ENCODE data around the gene SLC22A13. TPM values are rescaled to one million over a fixed set of nuclear protein-coding genes. Genes with fewer than 3 reads are reported as not detected.
"Not testable (repeated sequence)": the region's sequence is repeated elsewhere in the genome, so short reads cannot be mapped to it uniquely, and the experiment has no call there.

SLC22A13 gene, protein sequence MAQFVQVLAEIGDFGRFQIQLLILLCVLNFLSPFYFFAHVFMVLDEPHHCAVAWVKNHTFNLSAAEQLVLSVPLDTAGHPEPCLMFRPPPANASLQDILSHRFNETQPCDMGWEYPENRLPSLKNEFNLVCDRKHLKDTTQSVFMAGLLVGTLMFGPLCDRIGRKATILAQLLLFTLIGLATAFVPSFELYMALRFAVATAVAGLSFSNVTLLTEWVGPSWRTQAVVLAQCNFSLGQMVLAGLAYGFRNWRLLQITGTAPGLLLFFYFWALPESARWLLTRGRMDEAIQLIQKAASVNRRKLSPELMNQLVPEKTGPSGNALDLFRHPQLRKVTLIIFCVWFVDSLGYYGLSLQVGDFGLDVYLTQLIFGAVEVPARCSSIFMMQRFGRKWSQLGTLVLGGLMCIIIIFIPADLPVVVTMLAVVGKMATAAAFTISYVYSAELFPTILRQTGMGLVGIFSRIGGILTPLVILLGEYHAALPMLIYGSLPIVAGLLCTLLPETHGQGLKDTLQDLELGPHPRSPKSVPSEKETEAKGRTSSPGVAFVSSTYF
- 0.71 and 0.78 TPM in 2 replicates for total RNA-seq

GRCh38 chr3:38265604-38266307, at the start of gene SLC22A13:
TSS of gene SLC22A13 (plus strand) at chr3:38265812. CDS start at chr3:38265861, 49 bp downstream.
- intact Hi-C loops (cut with micrococcal nuclease), result no loop called here

DNA sequence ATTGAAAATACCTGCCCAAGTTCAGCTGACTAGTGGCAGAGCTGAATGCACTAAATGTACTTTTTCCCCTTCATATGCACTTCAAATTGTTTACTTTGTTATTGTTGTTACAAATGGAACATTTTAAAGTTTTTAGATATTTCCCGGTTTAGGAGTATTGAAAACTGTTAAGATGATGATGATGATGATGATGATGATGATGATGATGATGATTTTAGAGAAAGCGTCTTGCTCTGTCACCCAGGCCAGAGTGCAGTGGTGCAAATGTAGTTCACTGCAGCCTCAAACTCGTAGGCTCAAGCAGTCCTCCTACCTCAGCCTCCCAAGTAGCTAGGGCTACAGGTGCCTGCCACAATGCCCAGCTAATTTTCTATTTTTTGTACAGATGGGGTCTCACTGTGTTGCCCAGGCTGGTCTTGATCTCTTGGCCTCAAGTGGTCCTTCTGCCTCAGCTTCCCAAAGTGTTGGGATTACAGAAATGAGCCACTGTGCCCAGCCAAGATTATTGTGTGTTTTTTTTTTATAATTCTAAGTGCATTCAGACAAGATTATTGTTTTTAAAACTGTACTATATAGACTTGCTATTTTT, 45.9 kb upstream of the SLC22A13 start:
- intact Hi-C loops (cut with micrococcal nuclease), result no loop called here

GRCh38 chr3:38221005-38221404, 44.6 kb upstream of the SLC22A13 start:
- intact Hi-C loops (cut with micrococcal nuclease), result no loop called here

GRCh38 chr3:38222032-38222634, 43.5 kb upstream of the SLC22A13 start:
- intact Hi-C loops (cut with micrococcal nuclease), result no loop called here

- intact Hi-C loops (cut with micrococcal nuclease), result no loop called here
These were observed 41.3 kb upstream of the SLC22A13 start for GRCh38 chr3:38224357-38224756.

DNA sequence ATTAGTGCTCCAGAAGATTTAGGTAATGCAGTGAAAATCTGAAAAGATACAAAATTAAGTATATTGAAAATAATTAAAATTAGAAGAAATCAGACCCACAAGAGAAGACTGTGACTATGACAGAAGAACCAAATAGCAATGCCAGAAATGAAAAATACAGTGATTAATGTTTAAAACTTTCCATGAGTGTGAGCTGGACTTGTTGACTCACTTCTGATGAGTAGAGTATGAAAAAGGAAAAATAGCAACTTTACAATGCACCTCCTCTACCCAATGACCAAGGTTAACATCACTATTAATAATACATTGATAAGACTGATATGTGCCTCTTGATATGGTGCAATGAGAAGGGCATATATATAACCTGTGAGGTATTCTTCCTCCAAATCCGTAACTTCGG, 39.3 kb upstream of the SLC22A13 start:
- intact Hi-C loops (cut with micrococcal nuclease), result no loop called here

- intact Hi-C loops (cut with micrococcal nuclease), result no loop called here
These were observed 37.6 kb upstream of the SLC22A13 start for GRCh38 chr3:38227989-38228388.

DNA sequence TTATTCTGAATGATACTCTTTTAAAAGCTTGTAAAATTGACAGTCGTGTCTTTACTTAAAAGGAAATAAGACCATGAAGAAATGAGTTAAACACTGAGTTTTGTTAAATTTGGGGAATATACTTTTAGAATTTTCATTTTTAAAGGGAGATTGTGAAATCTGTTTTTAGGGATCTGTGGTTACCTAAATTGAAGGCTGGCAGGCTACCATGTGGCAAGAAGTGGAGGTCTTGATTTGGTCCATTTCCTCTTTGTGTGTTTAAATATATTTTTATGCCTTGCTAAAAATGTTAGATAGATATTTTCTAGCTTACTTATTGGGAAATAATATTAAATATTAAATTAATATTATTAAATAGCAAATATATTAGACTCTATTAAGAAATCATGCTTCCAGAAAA, 36.6 kb upstream of the SLC22A13 start:
- intact Hi-C loops (cut with micrococcal nuclease), result no loop called here

DNA sequence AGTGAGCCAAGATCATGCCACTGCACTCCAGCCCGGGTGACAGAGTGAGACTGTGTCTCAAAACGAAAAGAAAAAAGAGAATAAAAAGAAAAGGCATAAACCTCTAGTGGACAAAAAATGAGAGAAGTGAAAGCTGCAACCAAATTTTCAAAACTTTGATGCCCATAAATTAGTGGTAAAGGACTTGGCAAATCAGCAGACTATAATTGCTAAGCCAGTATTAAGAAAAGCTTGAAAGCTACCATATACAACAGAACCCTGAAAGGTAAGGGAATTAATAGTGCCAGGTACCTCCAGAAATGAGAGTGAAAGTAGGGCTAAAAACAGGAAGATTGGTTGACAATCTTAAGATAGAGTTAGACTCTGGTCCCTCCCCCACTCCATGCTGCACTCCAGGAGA, 32.9 kb upstream of the SLC22A13 start:
- intact Hi-C loops (cut with micrococcal nuclease), result no loop called here

- intact Hi-C loops (cut with micrococcal nuclease), result no loop called here
These were observed 30.1 kb upstream of the SLC22A13 start for GRCh38 chr3:38235466-38235865.

GRCh38 chr3:38238416-38239008, 27.1 kb upstream of the SLC22A13 start:
- intact Hi-C loops (cut with micrococcal nuclease), result no loop called here

- intact Hi-C loops (cut with micrococcal nuclease), result not testable (repeated sequence)
These were observed 22.8 kb upstream of the SLC22A13 start for GRCh38 chr3:38242812-38243211.

- intact Hi-C loops (cut with micrococcal nuclease), result no loop called here
These were observed 19.7 kb upstream of the SLC22A13 start for GRCh38 chr3:38245930-38246329.

- intact Hi-C loops (cut with micrococcal nuclease), result no loop called here
These were observed 18.1 kb upstream of the SLC22A13 start for GRCh38 chr3:38247366-38248035.

GRCh38 chr3:38250198-38250597, 15.4 kb upstream of the SLC22A13 start:
- intact Hi-C loops (cut with micrococcal nuclease), result no loop called here

DNA sequence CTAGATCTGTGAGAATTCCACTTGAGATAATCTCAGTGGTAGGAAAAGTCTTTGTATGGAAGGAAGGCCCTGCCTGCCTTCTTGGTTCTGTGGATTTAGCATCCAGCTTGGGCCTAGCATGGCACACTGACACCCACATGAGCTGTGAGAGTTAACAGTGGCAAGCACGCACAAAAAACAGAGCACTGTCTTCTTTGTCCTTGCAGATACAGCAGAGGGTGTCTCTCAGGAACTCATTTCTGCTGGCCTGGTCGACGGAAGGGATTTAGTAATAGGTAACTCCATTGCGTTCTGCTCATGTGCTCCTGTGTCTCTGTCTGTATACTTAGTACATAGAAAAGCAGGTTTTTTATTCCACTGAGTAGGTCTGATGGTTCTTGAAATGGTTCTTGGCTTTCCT, 14.4 kb upstream of the SLC22A13 start:
- intact Hi-C loops (cut with micrococcal nuclease), result no loop called here

DNA sequence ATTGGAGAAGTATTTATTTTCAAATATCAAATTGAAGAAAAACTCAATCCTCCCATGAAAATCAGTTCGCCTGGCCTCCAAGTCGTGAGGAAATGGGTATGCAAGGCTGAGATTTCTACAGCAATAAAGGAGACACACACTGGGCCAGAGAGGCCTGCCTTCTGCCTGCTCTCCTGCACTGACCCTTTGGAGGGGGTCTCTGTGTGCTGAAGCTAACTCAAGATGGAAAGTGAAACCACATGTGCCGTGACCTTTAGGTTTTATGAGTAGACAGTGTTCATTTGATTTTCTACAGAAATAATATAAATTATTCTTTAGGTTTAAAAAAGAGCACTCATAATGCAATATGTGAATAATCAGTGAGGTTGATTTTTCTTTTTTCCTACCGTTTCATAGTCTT, 11.9 kb upstream of the SLC22A13 start:
- intact Hi-C loops (cut with micrococcal nuclease), result no loop called here

DNA sequence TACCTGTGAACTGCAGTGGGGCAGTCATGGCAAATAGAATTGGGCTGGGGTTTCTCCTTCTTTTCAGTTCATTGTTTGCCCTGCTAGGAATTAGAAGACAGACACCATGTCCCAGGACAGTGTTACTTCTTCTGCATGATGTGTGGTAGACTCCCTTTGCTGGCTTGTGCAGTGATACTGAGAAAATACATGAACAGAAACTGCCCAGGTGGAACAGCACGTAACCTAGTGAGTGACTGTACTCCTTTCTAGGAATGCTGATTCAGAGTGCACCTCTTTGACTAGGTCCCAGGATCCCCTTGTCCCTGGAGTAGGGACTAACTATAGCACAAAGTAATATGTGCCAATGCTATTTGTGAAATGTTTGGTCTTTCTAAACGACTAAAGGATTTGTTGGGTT, 10.7 kb upstream of the SLC22A13 start:
- intact Hi-C loops (cut with micrococcal nuclease), result loop anchor here (5.0 kb wide), 2 partner anchors 118 to 138 kb away; partner anchors contain the start of genes ACAA1 and MYD88

DNA sequence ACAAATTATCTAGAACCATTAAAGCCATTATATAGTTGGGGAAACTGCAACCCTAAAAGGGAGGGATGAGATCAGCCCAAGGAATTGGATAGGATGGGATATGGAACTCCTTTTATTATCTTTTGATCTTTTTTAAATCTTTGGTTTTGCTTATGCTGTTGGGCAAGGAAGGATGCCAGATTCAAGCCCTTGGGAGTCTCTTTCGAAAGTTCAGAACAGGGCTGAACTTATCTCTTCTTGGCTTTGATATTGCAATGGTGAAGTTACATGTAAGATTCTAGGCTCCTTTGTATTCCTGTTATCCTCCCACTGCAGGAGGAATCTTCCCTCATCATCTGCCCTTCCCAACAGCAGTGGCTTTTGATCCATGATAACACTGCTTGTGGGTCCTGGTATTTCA, 10.0 kb upstream of the SLC22A13 start:
- intact Hi-C loops (cut with micrococcal nuclease), result loop anchor here (5.0 kb wide), 2 partner anchors 118 to 138 kb away; partner anchors contain the start of genes ACAA1 and MYD88

- intact Hi-C loops (cut with micrococcal nuclease), result loop anchor here (5.0 kb wide), 2 partner anchors 120 to 140 kb away; partner anchors contain the start of genes ACAA1 and MYD88
These were observed 8.0 kb upstream of the SLC22A13 start for GRCh38 chr3:38257583-38257982.

All from T-helper 1 cell treated with Interleukin-12 subunit alpha and Interleukin-12 subunit beta and Interleukin-4 antibody, amounts not matched to agents 30 ng/mL and 1 ng/mL, for 36 hours (primary cell).